EL (cell line): ENCODE measurements around the gene HOXA5.

Experiments
- DNase-seq: peaks from one replicate; pipeline ENCODE4 v3.0.0-alpha.2; 2016

HOXA5 gene

DNA sequence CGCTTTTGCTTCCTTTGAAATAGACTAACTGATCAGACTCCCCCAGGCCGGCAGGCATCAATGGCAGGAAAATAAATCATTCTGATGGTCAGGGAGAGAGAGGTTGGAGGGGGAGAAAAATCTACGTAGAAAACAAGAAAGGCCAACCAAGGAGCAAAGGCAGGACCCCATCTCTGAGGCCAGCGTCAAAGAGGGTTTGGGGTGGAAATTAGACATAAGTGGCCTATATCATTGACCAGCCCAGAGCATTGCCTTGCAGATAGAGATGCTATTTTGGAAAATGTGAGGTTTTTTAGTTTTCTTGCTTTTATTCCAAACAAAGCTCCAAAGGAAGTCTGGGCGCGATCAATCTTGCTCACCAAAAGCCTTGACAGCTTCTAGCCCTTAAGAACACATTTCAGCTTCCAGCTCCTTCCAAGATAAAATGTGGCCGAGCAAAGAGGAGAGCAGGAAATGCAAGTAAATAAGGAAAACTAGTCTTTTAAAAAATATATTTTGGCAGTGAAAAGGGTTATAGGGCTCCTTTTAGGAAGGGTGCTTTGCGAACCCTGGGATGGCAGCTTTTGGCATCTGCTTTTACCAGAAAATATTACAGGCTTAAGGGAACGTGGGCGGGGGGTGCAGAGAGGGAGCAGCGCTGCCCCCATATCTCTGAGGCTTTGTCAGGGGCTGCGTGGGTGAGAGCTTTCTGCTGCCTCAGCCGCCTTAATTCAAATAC lies 39.0 kb downstream of the HOXA5 start:
- no peak for DNase-seq

DNA sequence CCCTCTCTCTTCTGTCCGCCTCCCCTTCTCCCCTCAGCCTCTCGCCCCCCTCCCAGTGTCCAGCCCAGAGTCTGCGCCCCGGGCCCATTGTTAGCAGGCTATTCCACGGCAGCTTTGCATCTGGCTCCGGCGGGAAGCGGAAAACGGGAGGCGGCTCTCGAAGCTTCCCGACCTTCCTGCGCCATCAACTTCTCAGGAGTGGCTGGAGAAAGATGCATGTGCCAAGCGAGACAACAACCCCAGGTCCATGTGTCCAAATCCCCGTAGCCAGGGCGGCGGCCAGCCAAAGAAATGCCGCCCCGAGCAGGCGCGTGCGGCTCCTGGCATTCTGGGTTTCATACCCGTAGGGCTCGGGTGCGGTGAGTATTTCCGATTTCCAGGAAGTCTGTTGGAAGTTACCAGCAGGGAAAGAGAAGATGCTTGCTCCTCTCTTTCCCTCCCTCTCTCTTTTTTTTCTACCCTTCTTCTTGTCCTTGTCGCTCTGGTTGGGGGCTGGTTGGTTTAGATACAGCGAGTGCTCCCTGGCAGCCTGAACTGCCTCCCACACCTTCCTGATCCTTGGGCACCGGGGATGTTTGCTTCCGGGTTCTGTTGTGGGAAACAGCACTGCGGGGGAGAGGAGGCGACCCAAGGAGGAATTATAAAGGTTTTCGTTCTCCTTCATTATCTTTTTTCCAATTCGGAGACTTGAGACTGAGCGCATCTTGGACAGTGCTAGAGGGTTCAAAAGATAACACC lies 39.8 kb downstream of the HOXA5 start:
- DNase-seq, result no peak

- DNase-seq, result no peak
Measured at GRCh38 chr7:27102581-27103442, 40.7 kb downstream of the HOXA5 start, which contains the start of gene HOXA2. TSS of gene HOXA2 (minus strand) at chr7:27102683. CDS start at chr7:27102500, 183 bp downstream.

DNA sequence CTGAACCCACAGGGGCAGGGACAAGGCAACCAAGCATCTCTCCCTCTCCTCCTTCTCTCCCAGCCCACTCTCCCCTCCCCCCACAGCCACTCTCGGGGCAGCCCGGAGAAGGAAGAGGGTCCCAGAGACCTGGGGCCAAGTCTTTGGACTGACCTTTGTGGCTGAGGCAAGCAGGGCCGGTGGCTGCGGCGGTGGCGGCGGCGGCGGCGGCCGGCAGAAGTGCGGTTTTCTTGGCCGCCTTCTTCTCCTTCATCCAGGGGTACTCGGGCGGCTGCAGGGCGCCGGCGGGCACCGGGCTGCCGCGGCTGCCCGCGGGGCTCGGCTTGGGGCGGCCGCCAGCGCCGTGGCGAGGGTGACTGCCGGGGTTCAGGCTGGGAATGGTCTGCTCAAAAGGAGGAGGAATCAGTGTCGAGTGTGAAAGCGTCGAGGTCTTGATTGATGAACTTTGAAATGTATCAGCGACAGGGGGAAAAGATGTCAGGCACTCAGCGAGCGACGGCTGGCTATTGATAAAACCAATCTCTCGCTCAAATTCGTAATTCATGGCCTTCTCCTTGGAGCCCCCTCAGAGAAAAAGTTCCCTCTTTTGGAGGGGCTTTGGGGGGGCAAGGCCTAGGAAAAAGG lies 41.4 kb downstream of the HOXA5 start:
- no peak for DNase-seq

DNA sequence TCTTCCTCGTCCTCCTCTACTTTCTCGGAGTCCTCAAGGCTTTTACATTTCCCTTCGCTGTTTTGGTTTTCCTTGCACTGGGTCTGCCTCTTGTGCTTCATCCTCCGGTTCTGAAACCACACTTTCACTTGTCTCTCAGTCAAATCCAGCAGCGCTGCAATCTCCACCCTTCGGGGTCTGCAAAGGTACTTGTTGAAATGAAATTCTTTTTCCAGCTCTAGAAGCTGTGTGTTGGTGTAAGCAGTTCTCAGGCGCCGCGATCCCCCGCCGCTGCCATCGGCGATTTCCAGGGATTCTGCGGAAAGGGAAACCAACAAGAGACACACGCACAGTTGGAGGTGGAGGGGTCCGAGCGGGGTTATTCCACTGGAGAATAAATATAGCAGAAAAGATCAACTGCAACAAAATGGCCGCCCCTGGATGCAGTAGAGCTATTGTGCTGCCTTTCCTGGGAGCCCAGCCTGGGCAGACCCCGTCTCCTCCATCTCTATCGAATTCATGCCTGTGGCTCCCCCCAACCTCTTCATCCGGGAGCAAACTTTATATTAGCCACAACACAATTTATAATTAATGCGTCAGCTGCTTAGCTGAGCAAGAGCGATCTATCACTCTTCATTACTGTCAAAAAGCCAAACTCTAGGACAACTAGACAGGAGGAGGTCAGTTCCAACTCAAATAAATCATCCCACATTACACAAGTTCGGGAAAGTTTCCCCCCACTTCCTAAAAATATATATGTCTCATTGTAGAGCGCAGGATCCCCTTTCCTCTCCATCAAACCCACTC lies 42.1 kb downstream of the HOXA5 start:
- DNase-seq, result no peak

GRCh38 chr7:27100694-27101170 lies 42.7 kb downstream of the HOXA5 start:
- DNase-seq, result no peak

DNA sequence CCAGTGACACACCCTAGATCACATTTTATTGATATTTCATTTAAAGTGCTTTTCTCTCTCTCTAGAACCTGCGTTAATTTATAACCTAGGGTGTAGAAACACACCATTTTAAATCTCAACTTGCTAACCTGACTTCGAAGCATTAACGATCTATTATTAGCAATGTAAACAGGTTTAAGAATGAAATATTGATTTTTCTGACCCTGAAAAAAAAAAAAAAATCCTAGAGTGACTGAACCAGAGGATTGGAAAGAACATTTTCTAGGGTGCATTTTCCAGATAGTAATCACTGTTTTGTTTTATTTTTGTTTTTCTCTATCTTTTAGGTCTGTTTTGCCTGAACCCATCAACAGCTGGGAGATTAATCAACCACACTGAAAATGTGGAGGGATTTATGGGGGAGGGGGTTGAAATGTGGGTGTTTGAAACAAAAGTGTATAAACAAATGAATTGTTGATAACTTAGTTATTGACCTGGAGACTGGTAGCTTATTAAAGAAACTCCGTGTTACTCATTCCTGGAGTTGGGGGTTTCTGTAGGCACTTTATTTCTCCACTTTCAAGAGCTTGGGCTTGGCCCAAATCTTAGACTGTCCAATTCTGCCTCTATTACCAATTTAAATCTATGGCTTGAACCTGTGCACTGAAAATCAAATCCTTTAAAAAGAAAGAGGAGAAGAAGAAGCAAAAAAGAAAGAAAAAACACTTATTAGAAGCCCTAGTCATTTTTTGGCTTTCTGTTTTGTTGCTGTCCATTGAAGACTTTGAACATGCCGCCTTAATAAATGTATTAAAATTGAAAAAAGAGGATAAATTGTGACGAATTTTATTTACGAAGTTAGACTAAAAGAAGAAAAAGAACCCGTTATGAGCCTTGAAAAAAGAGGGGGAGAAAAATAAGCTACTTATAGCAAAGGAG lies 43.8 kb downstream of the HOXA5 start:
- no peak for DNase-seq

- no peak for DNase-seq
Measured at GRCh38 chr7:27098578-27099451, 44.7 kb downstream of the HOXA5 start.

DNA sequence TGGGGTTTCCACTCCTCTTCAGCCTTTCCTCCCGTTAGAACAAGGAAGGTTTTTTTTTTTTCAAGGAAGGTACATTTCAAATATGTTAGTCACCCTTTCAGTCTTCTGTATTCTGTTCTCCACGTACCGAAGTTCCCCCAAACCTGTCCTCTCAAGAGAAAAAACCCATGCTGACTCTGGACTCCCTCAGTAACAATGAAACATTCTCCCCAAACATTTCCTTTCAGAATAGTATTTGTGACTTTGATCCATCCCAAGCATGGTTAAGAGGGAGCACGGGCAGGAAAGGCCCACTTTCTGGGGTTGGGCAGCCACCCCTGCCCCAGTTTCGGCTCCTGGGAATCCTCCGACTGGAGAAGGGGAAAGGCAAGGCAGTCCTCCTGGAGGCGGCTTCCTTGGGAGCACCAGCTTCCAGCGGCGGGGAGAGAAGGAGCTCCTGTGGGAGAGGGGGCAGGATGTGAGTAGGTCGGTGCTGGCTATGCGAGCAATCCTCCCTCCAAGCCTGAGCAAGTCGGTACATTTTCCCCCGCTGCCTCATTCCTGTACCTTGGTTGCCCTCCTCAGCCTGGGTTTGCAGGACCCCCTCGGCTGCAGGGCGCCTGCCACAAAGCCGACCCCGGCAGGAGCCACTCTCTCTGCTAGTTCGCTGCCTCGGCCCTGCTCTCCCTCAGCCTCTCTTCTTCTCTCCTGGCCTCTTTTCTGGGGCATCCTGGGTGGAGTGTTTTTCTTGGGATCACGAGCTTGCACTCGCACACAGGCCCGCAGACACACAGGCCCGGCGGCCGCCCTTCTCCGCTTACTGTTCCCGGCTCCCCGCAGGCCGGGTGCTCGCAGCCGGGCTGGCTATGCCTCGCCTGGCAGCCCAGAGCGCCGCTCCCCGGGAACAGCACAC lies 45.5 kb downstream of the HOXA5 start:
- DNase-seq, result no peak

DNA sequence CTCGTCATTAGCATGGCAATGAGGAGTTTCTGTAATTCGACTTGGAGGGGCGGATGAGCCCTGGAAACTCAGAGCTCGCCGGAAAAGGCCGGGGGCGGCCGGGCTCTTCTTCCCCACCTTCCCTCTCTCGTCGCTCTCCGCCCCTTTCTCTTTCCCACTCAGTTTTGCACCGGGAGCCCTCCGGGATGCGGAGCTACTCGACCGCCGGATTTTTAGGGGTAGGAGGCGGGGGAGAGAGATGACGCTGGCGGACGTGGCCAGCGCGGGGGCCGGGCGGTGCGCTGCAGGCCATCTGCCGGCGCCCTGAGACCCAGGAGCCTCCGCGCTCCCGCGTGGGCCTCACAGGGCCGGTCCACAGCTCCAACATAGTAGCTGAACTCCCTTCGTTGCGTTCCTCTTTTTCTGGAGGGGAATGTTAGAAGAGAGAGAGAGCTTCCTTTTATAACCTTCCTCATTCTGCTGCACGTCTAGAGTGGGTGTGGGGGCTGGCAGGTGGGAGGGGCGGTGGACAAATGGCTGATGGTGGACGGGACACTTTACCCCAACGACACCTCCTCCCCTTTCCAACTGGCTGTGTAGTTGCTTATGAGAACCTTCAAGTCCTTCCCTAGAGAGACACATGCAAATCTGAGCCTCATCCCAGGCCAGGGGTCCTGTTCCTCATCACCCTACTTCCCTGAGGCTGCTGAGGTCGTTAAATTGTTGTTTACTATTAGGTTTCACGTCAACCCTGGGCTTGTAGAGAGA lies 46.5 kb downstream of the HOXA5 start:
- DNase-seq, result peak; percentile 69

DNA sequence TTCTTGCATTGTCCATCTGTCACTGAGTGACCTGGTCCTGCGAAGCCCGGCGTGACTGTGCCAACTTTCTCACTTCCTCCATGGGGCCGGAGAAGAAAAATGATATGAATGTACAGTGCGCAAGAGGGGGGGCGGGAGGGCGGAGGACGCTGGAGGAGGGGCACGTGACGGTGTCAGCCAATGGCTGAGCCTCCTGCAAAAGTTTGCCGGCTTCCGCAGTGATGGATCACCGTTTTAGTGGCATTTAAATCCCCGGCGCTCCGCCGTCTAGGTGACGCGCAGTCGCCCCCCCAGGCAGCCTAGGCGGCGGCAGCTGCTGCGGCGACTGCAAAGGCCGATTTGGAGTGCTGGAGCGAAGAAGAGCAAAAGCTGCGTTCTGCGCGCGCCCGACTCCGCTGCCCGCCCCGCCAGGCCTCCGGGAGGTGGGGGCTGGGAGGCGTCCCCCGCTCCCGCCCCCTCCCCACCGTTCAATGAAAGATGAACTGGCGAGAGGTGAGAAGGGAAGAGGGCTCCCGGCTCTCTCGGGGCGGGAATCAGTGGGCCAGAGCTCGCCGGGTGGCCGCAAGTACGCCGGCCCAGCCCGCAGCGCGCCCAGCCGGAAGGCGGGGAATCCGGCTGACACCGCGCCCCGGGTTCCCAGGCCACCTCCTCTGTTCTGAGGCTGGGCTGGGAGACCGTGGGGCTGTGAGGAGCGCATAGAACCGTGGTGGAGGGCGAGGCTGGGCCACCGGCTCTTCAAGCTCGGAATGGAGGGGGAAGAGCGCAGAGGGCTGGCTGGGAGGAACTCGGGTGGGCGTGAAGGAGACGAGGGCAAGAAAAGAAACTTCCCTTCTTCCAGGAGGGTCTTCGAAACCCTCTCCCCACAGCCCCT lies 47.3 kb downstream of the HOXA5 start, which contains the start of gene HOXA1:
Gene HOXA1 (minus strand): TSS at position 104 of the 871 bp plus-strand sequence. CDS start 88 bp downstream, at position 16.
- peak; percentile 96 for DNase-seq

DNA sequence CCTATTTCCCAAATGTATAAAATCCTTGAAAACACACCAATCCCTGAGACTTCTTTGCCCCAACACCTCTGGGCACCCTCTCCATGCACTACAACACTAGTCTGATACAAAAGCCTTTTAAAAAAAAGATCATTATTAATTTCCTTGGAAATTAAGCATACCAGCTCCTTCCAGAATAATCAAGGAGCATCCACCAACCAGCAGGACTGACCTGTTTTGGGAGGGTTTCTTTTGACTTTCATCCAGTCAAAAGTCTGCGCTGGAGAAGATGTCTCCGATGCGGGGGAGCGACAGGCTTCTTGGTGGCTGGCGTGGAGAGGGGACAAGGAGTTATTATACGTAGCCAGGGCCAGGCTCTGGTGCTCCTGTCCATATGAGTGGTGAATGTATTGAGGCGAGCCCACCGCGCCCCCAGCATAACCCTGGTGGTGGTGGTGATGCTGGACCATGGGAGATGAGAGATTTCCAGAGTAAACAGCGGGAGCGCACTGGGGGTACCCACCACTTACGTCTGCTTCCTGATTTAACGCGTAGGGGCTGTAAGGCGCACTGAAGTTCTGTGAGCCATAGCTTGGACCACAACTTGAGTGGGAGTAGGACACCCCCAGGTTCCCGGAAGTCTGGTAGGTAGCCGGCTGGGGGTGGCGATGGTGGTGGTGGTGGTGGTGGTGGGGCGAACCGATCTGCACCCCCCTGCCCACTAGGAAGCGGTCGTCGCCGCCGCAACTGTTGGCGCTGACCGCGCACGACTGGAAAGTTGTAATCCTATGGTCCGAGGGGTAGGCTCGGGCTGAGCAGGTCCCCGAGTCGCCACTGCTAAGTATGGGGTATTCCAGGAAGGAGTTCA lies 48.2 kb downstream of the HOXA5 start:
- no peak for DNase-seq

GRCh38 chr7:27094304-27095049 lies 49.0 kb downstream of the HOXA5 start:
- no peak for DNase-seq

- no peak for DNase-seq
Measured at GRCh38 chr7:27093184-27093895, 50.1 kb downstream of the HOXA5 start.

GRCh38 chr7:27092819-27093110 lies 50.7 kb downstream of the HOXA5 start:
- no peak for DNase-seq
